HL-60/S4 (cell line): ENCODE data around the gene ADAMTS2.

Experiments
- in situ Hi-C: fragments of 300-500 bp; cut with MboI; formaldehyde crosslinking; loops from 2 replicates; pipeline ENCODE4 v1.14.3; 2022; ENCODE audit warnings: low sequenced_read_pairs

ADAMTS2 gene

DNA sequence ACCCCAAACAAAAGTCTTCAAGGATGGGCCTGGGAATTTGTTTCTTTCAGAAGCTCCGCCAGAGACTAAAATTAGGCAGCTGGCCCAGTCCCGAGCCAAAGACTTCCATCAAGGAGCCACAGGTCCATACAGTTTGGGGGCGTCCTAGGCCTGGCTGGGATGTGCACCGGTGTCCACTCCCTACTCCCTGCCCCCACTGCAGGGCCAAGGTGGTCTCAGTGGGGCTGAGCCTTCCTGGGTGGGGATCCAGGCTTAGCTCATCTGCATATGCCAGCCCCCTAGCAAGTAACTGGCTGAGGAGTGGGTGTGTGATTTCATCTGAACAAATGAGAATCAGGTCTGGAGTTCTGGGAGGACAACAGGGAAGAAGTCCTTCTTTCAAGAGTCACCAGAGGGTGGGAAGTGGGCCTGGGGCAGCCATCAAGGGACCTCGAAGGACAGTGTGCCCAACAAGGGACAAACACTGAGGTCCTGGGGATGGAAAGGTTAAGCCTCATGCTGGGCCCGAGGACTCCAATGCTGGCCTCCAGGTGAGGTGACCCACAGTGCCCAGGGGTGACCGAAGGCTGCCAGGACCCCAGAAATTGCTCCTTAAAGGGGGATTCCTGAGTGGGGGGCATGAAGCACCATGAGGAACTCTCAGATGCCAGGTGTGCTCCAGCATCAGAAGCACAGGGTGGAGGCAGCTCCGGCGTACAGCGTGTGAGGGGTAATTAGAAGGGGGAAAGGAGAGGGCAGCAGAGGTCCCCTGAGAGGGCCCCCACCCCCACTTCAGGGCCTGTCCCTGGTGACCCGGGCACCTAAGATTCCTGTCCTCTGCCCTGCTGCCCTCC, 193.8 kb downstream of the ADAMTS2 start:
- in situ Hi-C loops: no loop called here

GRCh38 chr5:179150011-179150410, 195.2 kb downstream of the ADAMTS2 start:
- in situ Hi-C loops: no loop called here

DNA sequence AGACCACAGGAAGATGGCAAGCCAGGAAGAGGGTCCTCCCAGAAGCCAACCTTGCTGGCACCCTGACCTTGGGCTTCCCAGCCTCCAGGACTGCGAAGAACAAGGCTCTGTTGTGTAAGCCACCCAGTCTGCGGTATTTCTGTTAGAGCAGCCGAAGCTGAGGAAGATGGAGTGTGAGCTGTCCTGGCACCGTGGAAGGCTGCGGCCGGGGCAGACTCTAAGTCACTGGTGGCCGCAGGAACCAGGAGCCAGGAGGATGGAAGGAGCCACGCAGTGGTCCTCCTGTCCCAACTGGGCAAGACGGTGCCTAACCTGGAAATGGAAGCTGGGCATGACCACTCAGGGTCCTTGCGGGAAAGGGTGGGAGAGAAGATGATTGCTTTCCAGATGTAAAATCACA, 196.0 kb downstream of the ADAMTS2 start:
- in situ Hi-C loops: no loop called here

GRCh38 chr5:179148703-179149170, 196.5 kb downstream of the ADAMTS2 start:
- in situ Hi-C loops: no loop called here

DNA sequence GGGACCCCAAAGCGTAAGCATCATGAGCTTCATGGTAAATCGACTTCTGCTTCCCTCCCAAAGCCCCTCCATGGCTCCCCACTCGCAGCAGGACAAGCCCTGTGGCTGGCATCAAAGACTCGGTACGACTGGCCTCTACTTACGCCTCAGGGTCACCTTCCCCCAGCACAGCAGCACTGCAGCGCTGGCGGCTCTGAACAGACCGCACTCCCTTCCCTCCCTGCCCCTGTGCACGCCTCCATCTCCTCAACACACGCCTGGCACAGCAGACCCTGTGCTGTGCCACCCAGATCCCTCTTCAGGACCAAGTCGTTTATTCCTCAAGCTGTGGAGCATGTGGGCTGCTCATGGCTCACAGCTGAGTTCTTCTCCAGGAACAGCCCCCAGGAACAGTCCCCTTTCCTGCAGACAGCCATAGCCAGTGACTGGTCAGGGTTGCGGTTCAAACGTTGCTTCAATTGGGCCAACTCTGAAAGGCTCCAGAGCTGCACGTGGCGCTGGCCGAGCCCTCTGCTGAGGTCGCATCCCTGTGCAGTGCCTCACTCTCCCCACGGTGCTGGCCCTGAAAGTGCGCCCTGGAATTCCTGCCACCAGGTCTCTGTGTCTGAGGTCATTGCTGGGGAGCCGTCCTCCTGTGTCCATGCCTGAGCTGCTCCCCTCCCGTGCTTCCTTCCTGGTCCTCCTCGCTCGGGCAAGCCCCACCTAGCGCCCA, 197.1 kb downstream of the ADAMTS2 start:
- in situ Hi-C loops: no loop called here

DNA sequence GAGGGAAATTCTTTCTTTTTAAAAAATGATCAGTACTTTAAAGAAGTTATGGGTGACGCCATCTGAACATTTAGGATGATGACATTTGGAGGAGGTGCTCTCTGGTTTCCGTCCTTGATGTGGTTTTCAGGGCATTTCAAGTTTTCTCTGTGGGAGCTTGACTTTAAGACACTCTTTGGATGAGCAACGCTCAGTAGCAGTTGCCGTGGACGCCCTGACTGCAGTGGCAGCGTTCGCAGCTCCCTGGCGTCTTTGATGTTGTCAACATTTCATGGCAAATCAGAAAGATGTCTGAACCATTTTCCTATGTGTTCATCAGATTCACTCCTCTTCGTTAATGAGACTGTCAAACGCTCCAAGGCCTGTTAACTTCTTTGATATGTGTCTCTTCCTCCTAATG, 199.0 kb downstream of the ADAMTS2 start:
- in situ Hi-C loops: no loop called here

- in situ Hi-C loops: no loop called here
Measured at GRCh38 chr5:179143446-179143845, 201.8 kb downstream of the ADAMTS2 start.

DNA sequence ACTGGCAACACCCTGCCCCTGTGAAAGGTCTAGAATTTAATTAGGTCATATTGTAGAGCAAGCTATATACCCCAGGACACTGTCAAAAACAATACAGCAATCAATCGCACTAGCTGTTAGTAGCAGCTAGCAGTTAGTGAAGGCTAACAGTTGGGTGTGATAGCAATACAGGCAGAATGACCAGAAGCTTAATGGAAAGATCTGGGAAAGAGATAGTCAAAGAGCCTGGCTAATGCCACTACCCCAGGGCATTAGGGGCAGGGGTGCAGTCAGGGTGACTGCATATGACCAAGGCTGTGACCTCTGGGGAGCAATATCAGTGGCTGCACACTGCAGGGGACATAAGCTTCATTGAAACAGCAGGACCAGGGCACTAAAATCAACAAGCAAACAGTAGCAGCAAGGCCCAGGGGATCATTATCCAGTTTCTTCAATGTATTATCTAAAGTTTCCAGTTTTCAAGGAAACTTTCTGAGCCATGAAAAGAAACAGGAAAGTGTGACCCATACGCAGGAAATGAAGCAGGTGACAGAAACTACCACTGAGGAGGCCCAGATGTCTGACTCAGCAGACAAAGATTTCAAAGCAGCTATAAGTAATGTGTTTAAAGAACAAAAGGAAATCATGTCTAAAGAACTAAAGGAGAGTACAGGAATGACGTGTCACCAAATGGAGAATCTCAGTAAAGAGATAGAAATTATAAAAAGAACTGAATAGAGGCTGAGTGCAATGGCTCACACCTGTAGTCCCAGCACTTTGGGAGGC, 202.6 kb downstream of the ADAMTS2 start:
- in situ Hi-C loops: no loop called here

GRCh38 chr5:179141867-179142266, 203.4 kb downstream of the ADAMTS2 start:
- in situ Hi-C loops: no loop called here

DNA sequence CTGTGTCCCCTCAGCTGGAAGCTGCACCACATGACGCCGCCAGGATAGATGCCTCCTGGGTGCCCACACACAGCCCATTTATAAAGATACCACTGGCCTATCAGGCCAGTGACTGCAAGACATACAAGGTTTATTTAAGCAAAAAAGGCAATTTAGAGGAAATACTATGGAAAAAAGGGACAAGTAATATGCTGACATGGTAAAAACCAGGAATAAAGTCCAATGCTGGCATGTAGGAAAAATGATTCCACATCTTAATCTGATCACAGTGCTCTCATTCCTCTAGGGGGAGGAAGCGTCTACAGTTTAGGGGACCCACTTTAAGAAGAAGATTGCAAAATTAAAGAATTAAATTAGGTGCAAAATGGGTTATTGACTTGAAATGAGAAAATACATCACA, 205.0 kb downstream of the ADAMTS2 start:
- in situ Hi-C loops: no loop called here

GRCh38 chr5:179139936-179140235, 205.4 kb downstream of the ADAMTS2 start:
- in situ Hi-C loops: no loop called here

GRCh38 chr5:179139111-179139935, 205.9 kb downstream of the ADAMTS2 start:
- in situ Hi-C loops: no loop called here

GRCh38 chr5:179138568-179138925, 206.7 kb downstream of the ADAMTS2 start:
- in situ Hi-C loops: no loop called here

- in situ Hi-C loops: no loop called here
Measured at GRCh38 chr5:179137643-179138567, 207.4 kb downstream of the ADAMTS2 start.

GRCh38 chr5:179137016-179137642, 208.1 kb downstream of the ADAMTS2 start:
- in situ Hi-C loops: no loop called here

DNA sequence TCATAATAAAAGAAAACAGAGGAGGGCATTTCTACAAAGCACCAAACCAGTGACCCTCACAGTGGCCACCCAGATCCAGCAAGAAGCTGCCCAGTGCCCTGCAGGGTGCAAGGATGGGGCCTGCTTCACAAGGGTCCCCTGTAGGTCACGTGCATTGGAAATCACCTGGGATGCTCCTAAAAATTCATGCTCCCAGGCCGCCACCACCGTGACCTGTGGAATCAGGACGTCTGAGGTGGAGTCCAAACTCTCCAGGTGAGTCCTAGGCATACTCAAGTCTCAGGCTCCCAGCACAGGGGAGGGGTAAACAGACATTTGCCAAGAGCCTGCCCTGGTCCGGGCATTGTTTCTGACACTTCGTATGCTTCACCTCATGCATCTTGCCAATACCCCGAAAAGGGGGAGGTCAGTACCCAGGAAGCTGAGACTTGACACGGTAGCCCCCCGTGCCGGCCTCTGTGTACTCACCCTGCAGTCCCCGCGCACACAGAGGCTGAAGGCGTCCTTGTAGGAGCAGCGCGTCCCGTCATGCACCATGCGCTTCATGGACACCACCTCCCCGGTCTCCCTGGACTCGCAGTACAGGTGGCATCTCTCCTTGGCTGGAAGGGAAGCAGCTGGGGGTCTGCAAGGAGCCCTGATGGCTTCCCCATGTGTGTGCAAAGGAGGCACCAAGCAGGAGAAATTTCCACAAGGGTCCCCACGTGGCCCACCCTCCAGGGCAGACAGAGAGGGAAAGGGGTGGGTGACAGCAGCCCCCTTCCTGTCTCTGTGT, 209.6 kb downstream of the ADAMTS2 start:
- in situ Hi-C loops: no loop called here

DNA sequence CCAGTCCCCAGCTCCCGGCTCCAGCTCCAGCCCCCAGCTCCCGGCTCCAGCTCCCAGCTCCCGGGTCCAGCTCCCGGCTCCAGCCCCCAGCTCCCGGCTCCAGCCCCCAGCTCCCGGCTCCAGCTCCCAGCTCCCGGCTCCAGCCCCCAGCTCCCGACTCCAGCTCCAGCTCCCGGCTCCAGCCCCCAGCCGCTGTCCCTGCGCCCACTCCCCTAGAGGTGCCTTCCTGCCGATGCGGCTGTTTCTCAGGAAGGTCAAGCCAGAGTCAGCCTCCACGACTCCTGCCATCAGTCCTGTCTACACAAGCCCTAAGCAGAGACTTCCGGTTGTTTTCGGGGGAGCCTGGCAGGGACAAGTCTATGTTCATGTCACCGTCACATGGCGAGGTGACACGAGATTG, 210.3 kb downstream of the ADAMTS2 start:
- in situ Hi-C loops: no loop called here

GRCh38 chr5:179134511-179134910, 210.8 kb downstream of the ADAMTS2 start:
- in situ Hi-C loops: no loop called here
